Neuronal stem cell (in vitro differentiated cells): ENCODE results near the gene RAP1GDS1.

ENCODE experiments used
- DNase-seq: peaks from one replicate; pipeline ENCODE4 v3.0.0-alpha.2; 2013; ENCODE audit warnings: low spot score
- H2AFZ ChIP-seq: one replicate; pipeline ENCODE4 v1.6.1; 2013; ENCODE audit warnings: mild to moderate bottlenecking, low read length, inconsistent platforms
- H2AK5ac ChIP-seq: 2 replicates; pipeline ENCODE4 v1.6.1; 2013; ENCODE audit warnings: low read depth, mild to moderate bottlenecking, inconsistent platforms, low read length, moderate library complexity, mixed read lengths
- H2BK120ac ChIP-seq: 2 replicates; pipeline ENCODE4 v1.6.1; 2013; ENCODE audit warnings: low read depth, mild to moderate bottlenecking, inconsistent platforms, low read length, moderate library complexity, mixed read lengths
- H2BK12ac ChIP-seq: one replicate; pipeline ENCODE4 v1.6.1; 2013; ENCODE audit warnings: low read length, inconsistent platforms
- H2BK15ac ChIP-seq: 2 replicates; pipeline ENCODE4 v1.6.1; 2013; ENCODE audit warnings: mild to moderate bottlenecking, low read length, inconsistent platforms, mixed read lengths
- H2BK5ac ChIP-seq: one replicate; pipeline ENCODE4 v1.6.1; 2013; ENCODE audit warnings: inconsistent platforms, mild to moderate bottlenecking, low read length, moderate library complexity
- H3K14ac ChIP-seq: one replicate; pipeline ENCODE4 v1.6.1; 2013; ENCODE audit warnings: low read length, inconsistent platforms
- H3K18ac ChIP-seq: 2 replicates; pipeline ENCODE4 v1.6.1; 2013; ENCODE audit warnings: low read length, inconsistent platforms
- H3K23ac ChIP-seq: 2 replicates; pipeline ENCODE4 v1.6.1; 2013; ENCODE audit warnings: low read depth, mild to moderate bottlenecking, mixed read lengths, low read length, inconsistent platforms; ENCODE audit not compliant: poor library complexity
- H3K27ac ChIP-seq: replicated peaks from 3 replicates; pipeline ENCODE4 v1.5.1; 2013; ENCODE audit warnings: low read length, inconsistent platforms
- H3K27me3 ChIP-seq, 3 experiments: 2 replicates each; pipeline ENCODE4 v1.6.1; 2013; ENCODE audit warnings: low read length in 3 of 3, mild to moderate bottlenecking in 2 of 3, inconsistent platforms in 1 of 3, low read depth in 1 of 3, mixed read lengths in 1 of 3, moderate library complexity in 1 of 3; ENCODE audit not compliant: control insufficient read depth in 3 of 3, insufficient read depth in 3 of 3
- H3K36me3 ChIP-seq, 2 donors: replicated peaks in 1 of 2; 2 replicates each; pipeline ENCODE4 v1.6.1; 2013; ENCODE audit warnings: low read length in 2 of 2; ENCODE audit not compliant: control insufficient read depth in 2 of 2, insufficient read depth in 2 of 2
- H3K4ac ChIP-seq: 2 replicates; pipeline ENCODE4 v1.6.1; 2013; ENCODE audit warnings: inconsistent platforms, mild to moderate bottlenecking, low read length, moderate library complexity
- H3K4me1 ChIP-seq, 2 donors: 1 replicate in 1 of 2; 2 replicates in 1 of 2; pipeline ENCODE4 v1.6.1; 2013; ENCODE audit warnings: low read length in 2 of 2, low read depth in 1 of 2; ENCODE audit not compliant: control insufficient read depth in 2 of 2, insufficient read depth in 1 of 2
- H3K4me2 ChIP-seq: one replicate; pipeline ENCODE4 v1.6.1; 2013; ENCODE audit warnings: mild to moderate bottlenecking, low read length, inconsistent platforms; ENCODE audit not compliant: insufficient read depth, poor library complexity, severe bottlenecking
- H3K4me3 ChIP-seq, 2 donors: 2 replicates each; pipeline ENCODE4 v1.5.1; 2013; ENCODE audit warnings: low read length in 2 of 2, mild to moderate bottlenecking in 2 of 2, inconsistent platforms in 1 of 2, moderate library complexity in 1 of 2
- H3K79me1 ChIP-seq: one replicate; pipeline ENCODE4 v1.6.1; 2013; ENCODE audit warnings: low read depth, mild to moderate bottlenecking, inconsistent platforms, low read length, moderate library complexity
- H3K9ac ChIP-seq: one replicate; pipeline ENCODE4 v1.6.1; 2013; ENCODE audit warnings: mild to moderate bottlenecking, low read depth, low read length, inconsistent platforms; ENCODE audit not compliant: poor library complexity
- H3K9me3 ChIP-seq, 2 donors: replicated peaks in 1 of 2; 2 replicates each; pipeline versions ENCODE3 to v1.6.1; 2013; ENCODE audit warnings: low read length in 2 of 2, mild to moderate bottlenecking in 2 of 2, inconsistent platforms in 1 of 2, low read depth in 1 of 2, mixed read lengths in 1 of 2, moderate library complexity in 1 of 2; ENCODE audit not compliant: control insufficient read depth in 2 of 2, insufficient read depth in 1 of 2
- H4K8ac ChIP-seq: one replicate; pipeline ENCODE4 v1.6.1; 2013; ENCODE audit warnings: low read depth, mild to moderate bottlenecking, inconsistent platforms, low read length, moderate library complexity
- H4K91ac ChIP-seq: one replicate; pipeline ENCODE4 v1.6.1; 2013; ENCODE audit warnings: low read length, low read depth, mild to moderate bottlenecking, inconsistent platforms; ENCODE audit not compliant: poor library complexity
- WGBS, 2 donors: extraction: QIAGEN DNeasy Blood & Tissue Kit; methylation state at CpG; one replicate each; pipeline ENCODE4 v1.1.7; 2013; ENCODE audit warnings: missing lambda C conversion rate in 2 of 2, mixed read lengths in 1 of 2; ENCODE audit not compliant: insufficient read length in 2 of 2, insufficient replicate concordance in 1 of 2; ENCODE audit errors: extremely low coverage in 2 of 2; 5-methylcytosine and 5-hydroxymethylcytosine counted together

The RAP1GDS1 gene

GRCh38 chr4:98293104-98293887, 32.1 kb downstream of the RAP1GDS1 start:
- peaks cover 0 to 22% of the 10 kb centered on the region in 2 donors for H3K36me3 ChIP-seq
- no peak overlapping the region for H3K27ac ChIP-seq
- H3K27me3 ChIP-seq, result no peaks in the 10 kb centered on the region
- H2BK120ac ChIP-seq, result no peak overlapping the region
- no peak overlapping the region for H2BK5ac ChIP-seq
- H3K18ac ChIP-seq, result no peak overlapping the region
- H3K4me3 ChIP-seq, result no peak overlapping the region
- no peak overlapping the region for H3K14ac ChIP-seq
- H3K4me1 ChIP-seq, result peaks cover 0 to 2% of the 10 kb centered on the region in 2 donors
- H3K9ac ChIP-seq, result no peak overlapping the region
- no peak overlapping the region for H4K91ac ChIP-seq
- H2AFZ ChIP-seq, result no peak overlapping the region
- WGBS, 2 donors, result no CpG with 5 or more reads among the region's 4 CpGs
- no peak overlapping the region for H3K4ac ChIP-seq
- H3K9me3 ChIP-seq, result no peaks in the 10 kb centered on the region
- H3K23ac ChIP-seq, result no peak overlapping the region
- H2AK5ac ChIP-seq, result no peak overlapping the region
- no peak overlapping the region for H2BK15ac ChIP-seq
- no peaks in the 10 kb centered on the region for H3K79me1 ChIP-seq
- H3K4me2 ChIP-seq, result no peak overlapping the region
- H2BK12ac ChIP-seq, result no peak overlapping the region
- H4K8ac ChIP-seq, result no peak overlapping the region
- DNase-seq, result no peak

GRCh38 chr4:98298022-98298421, 36.8 kb downstream of the RAP1GDS1 start:
- Histone ChIP-seq H2BK12ac (no peak overlapping the region), H4K8ac (no peak overlapping the region), H3K4ac (no peak overlapping the region), H2BK120ac (no peak overlapping the region), H3K4me3 (no peak overlapping the region), H2BK15ac (no peak overlapping the region), H3K14ac (no peak overlapping the region), H2AK5ac (no peak overlapping the region), H2BK5ac (no peak overlapping the region), H3K27ac (no peak overlapping the region), H3K9ac (no peak overlapping the region), H3K79me1 (no peaks in the 10 kb centered on the region), H3K4me1 (peaks cover 0 to 2% of the 10 kb centered on the region in 2 donors), H3K36me3 (peaks cover 0 to 22% of the 10 kb centered on the region in 2 donors), H3K18ac (no peak overlapping the region), H3K23ac (no peak overlapping the region), H3K4me2 (no peak overlapping the region), H3K27me3 (no peaks in the 10 kb centered on the region), H2AFZ (no peak overlapping the region), H3K9me3 (no peaks in the 10 kb centered on the region), H4K91ac (no peak overlapping the region)
- WGBS, 2 donors, result no CpG with 5 or more reads among the region's 2 CpGs
- DNase-seq, result no peak

GRCh38 chr4:98300706-98301105, 39.5 kb downstream of the RAP1GDS1 start:
- Histone ChIP-seq H2BK12ac (no peak overlapping the region), H2BK15ac (no peak overlapping the region), H3K23ac (no peak overlapping the region), H3K4me2 (no peak overlapping the region), H3K79me1 (no peaks in the 10 kb centered on the region), H3K4ac (no peak overlapping the region), H3K27me3 (no peaks in the 10 kb centered on the region), H3K27ac (no peak overlapping the region), H2BK5ac (no peak overlapping the region), H4K91ac (no peak overlapping the region), H3K18ac (no peak overlapping the region), H2AK5ac (no peak overlapping the region), H4K8ac (no peak overlapping the region), H3K36me3 (no peaks in the 10 kb centered on the region), H3K14ac (no peak overlapping the region), H2AFZ (no peak overlapping the region), H3K4me1 (no peaks in the 10 kb centered on the region), H3K9ac (no peak overlapping the region), H3K4me3 (no peak overlapping the region), H3K9me3 (peaks cover 0 to 3% of the 10 kb centered on the region in 2 donors), H2BK120ac (no peak overlapping the region)
- no peak for DNase-seq

- Histone ChIP-seq H3K4me3 (no peak overlapping the region), H3K27me3 (no peaks in the 10 kb centered on the region), H2BK5ac (no peak overlapping the region), H2AK5ac (no peak overlapping the region), H2BK120ac (no peak overlapping the region), H3K79me1 (no peaks in the 10 kb centered on the region), H3K4me2 (no peak overlapping the region), H4K91ac (no peak overlapping the region), H3K4me1 (no peaks in the 10 kb centered on the region), H3K14ac (no peak overlapping the region), H2AFZ (no peak overlapping the region), H3K18ac (no peak overlapping the region), H2BK12ac (no peak overlapping the region), H3K27ac (no peak overlapping the region), H3K23ac (no peak overlapping the region), H3K4ac (no peak overlapping the region), H4K8ac (no peak overlapping the region), H3K36me3 (no peaks in the 10 kb centered on the region), H3K9me3 (peaks cover 0 to 3% of the 10 kb centered on the region in 2 donors), H2BK15ac (no peak overlapping the region), H3K9ac (no peak overlapping the region)
- DNase-seq, result no peak
- no CpG with 5 or more reads among the region's 1 CpG for WGBS, 2 donors
Measured at GRCh38 chr4:98305576-98305975, 44.4 kb downstream of the RAP1GDS1 start.
